NCI-H2196 treated with DMSO at 0.1 percent for 48 hours (cell line): ENCODE data around the gene RNU5B-1.

Experiments
- DNase-seq: peaks from one replicate; lab custom pipeline; 2025; ENCODE audit not compliant: unreplicated experiment; lab: John Stamatoyannopoulos, UW

RNU5B-1 gene

DNA sequence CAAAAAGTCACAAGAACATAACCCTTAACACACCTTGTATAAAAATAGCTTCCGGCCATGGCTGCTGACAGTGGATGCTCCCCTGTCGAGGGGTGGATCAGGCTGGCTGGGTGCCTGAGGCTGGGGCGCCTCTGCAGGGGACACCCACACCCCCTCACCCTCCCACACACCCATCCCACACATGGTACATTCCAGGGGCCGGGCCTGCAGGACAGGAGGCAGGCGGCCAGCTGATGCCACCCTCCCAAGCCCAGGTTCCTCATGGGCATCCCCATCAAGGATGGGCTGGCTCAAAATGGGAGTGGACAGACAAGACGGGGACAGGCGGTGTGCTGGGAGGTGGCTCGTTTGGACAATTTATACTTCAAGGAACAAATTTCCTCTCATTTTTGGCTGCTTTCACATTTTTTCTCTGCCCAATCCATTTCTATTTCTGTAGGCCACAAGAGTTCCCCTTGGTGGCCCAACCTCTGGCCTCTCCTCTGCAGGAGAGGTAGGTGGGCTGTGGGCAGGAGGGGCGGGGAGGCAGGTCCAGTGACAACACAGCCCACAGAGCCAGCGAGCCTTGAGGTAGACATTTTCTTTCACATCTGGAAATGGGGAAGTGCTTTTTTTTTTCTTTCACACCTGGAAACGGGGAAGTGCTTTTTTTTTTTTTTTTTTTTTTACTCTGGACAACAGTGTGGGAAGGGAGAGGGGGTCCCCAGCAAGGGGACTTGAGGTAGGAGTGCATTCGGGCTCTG, 23.3 kb downstream of the RNU5B-1 start:
- no peak for DNase-seq

DNA sequence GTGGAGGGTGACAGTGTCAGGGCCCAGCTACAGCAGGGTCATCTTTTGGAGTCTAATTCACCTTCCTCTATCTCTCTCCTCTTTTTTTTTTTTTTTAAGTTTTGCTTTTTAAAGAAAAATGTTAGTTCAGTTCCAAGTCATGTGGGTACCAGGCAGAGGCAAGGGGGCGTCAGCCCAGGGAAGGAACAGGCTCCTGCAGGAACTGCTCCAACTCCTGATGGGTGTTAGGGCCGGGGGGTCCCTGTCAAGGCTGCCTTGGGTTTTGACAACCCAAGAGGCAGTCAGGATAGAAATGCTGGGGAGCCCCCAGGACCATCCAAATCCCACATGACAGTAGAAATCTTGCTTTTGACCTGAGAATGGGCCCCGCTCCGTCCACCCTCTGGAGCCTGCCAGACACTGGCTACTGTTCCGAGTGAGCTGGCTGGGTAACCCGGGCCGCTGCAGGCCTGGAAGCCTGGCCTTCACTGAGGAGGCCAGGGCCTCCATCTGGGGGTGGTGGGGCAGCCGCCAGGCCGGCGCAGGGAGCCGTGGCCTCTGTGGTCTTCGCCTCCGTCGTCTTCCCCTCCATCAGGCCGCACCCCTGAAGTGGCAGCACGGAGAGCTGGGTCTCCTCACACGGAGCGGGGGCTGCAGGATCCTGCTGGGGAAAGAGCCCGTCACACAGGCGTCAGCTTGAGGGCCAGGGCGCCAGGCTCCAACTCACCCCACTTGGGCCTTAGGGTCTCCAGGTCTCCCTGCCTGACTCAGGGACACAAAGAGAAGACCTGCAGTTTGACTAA, 24.2 kb downstream of the RNU5B-1 start:
- no peak for DNase-seq

DNA sequence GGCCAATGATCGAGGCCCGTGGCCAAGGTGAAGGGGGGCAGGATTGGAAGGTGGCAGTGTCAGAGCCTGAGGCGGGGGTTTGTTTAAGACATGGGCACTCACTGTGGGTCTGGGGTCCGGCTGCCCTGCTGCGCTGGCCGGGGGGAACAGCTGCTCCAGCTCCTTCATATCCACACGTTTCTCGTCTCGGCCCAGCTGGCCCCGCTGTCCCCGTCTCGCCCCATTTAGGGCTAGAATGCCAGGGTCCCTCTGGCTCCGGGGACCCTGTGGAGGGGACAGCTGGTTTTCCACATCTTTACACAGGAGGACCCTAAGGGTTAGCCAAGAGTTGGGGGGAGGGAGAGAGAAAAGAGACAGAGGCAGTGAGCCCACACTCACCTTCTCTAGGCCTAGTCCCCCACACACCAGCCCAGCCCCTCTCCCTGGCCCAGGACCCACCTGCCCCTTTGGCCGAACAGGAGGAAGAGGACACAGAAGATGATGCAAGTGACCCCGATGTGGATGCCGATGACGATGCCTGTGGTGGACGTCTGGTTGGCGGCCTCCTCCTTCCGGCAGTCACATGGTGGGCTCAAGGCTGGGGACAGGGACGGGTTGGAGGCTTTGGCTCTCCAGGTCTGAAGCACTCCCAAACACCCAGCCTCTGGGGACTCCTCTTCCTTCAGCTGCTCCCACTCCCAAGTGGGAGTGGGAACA, 25.0 kb downstream of the RNU5B-1 start:
- DNase-seq, result no peak

DNA sequence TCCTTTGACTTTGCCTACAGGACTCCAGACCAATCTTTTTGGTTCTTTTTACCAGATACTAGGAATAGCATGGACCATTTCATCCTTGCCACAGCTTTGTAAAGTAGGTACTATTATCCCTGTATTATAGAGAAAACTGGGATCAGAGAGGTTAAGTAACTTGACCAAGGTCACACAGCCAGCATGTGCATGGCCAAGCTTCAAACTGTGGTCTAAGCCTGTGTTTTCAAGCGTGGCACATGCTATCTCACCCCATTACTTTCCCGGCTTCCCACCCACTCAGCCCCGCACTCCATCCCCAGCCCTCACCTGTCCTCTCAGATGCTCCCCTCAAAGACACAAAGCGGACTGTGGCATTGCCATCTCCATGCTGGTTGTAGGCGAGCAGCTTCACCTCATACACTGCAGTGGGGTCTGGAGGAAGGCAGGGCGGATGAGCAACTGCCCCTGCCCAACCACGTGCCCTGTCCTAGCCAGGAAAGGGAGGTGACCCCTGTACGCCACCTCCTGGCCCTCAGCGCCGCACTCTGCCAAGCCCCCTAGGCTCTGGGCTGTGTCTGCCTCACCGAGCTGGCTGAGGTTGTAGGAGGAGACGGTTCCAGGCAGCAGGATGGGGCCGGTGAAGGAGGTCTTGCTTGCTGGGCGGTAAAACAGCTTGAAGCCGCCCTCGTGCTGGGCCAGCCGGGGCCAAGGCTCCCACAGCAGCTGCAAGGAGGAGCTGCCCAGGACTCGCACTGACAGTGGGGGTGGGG, 25.7 kb downstream of the RNU5B-1 start:
- no peak for DNase-seq

DNA sequence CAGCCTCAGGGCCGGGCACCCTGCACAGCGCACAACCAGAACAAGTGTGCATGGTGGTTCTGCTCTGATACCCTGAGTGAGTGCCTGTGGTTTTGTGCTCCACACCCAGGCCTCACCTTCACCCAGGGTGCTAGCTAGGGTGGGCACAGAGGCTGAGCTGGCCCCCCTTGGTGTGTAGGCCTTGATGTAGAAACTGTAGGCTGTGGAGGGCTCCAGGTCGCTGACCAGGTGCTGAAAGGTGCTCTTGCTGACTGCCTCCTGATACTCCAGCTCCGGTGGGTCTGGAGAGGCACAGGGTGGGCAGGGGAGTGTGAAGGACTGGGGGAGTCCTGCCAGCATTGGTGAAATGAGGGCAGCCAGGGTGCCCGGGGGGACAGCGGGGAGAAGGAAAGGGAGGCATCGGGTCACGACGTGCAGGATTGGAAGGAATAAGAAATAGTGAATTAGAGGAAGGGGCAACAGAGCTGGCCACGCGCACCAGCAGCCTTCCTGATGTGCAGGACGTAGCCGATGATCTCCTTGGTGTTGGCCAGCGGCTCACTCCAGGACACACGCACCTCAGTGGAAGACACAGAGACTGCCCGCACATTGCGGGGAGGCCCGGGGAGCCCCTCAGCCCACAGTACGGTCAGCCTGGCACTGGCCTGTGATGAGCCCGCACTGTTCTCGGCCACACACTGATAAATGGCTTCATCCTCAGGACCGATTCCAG, 26.6 kb downstream of the RNU5B-1 start:
- DNase-seq, result no peak

DNA sequence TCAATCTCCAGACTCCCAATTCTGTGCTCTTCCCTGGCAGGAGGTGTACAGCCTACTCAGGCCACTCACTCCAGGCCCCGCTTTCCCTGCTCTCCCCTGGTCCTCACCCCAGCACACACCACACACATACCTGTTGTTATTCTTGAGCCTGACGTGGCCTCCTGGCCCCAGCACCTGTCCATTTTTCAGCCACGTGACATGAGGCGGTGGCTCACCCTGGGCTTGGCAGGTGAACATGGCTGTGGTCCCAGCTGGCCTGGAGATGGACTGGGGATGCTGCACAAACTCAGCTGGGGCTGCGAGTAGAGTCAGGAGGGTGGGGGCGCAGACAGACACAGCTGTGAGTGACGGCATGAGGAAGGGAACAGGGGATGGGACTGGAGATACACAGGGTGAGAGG, 27.3 kb downstream of the RNU5B-1 start:
- DNase-seq, result no peak

DNA sequence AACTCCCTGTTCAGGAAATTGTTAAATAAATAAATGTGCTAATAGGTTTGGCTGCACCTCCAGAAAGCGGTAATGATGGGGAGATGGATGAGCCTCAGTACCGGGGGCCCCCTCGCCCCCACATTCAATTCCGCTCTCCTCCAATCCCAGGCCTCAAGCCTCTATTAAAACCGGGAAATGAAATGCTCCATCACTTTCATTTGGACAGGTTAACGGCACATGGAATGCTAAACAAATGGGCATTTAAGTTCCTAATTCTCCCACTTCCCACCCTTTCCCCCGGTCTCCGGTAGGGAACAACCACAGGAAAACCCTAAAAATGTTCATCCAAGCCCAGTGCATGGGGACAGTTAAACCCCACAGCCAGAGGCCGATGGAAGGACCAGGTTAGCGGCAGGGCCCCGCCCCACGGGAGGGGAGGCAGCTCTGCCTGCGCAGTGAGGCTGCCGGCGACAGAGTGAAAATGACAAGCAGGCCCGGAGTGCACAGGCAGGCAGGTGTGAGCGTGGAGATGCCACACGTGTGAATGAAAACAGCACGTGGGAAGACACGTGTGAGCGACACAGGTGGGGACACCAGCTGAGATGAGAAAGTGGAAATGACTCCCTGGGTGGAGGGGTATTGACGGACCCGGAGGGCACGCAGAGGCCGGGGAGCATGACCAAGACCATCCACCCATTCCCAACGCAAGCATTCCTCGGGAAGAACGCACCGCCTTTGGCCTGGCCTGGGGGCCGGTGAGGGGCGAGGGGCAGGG, 28.1 kb downstream of the RNU5B-1 start:
- DNase-seq, result no peak

DNA sequence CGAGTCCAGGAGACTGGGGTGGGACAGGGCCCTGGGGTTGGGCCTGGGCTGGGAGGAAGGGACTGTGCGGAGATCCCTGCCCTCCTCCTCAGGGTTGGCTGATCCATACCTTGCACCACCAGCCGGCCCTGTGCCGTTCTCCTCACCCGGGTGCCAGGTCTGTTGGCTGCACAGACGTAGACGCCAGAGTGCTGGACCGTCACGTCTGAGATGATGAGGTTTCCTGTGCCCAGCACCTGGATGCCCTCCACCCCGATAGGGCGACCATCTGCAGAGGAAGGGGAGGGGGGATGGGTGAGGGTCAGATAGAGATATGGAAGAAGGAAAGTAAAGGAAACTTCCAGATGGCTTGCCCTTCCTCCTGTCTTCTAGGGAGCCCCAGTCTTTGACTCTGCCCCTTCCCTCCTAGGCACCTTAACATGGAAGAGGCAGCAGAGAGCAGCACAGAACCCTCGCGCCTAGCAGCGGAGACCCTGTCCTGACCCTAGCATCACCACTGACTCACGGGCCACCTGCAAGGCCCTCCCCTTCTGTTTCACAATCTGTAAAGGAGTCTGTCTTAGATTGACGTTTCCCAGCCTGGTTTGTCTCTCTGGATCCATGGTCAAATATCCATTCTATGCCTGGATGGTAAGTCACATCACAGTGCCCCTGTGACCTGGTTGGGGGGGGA, 28.8 kb downstream of the RNU5B-1 start:
- DNase-seq, result no peak

DNA sequence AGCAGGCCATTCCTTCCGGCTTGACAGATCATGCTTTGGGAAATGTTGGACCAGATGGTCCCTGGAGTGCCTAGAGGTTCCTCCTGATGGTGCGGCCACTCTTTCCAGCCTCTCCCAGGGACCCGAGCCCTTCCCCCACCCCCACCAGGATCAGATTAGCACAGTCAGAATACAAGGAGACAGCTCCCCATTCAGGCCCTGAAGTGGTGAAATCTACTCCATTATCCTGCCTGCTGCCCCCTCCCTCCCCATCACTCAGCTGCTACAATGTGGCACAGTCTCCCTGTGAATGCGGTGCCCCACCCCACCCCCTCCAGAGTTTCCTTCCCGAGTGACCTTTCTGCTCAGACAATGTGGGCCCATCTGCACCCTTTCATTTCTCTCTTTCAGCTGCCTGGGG, 29.4 kb downstream of the RNU5B-1 start:
- DNase-seq, result no peak

DNA sequence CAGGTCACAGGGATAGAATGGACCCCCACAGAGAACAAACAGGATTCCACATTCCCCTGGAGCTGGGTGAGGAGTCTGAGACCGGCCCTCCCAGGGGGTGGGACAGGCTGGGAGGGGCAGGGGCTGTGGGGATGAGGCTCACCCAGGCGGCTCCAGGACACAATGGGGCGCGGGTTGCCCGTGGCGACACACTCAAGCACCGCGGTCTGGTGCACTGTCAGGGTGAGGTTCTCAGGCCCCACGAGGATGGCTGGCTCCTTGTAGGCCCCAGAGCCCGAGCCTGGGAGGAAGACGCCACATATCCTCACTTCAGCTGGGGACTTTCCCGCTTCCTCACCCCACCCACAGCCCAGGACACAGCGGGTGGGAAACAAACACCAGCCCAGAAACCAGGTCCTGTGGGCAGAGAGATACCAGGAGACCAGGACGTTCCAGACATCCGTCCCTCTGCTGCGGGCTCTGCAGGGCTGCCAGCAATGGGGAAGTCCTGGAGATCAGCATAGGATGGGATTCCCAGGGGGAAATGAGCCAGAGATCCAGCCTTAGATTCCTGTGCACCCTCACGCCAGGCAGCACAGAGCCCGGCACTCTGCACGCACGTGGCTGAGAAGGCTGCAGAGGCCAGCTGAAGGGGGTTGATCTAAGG, 30.2 kb downstream of the RNU5B-1 start:
- no peak for DNase-seq

DNA sequence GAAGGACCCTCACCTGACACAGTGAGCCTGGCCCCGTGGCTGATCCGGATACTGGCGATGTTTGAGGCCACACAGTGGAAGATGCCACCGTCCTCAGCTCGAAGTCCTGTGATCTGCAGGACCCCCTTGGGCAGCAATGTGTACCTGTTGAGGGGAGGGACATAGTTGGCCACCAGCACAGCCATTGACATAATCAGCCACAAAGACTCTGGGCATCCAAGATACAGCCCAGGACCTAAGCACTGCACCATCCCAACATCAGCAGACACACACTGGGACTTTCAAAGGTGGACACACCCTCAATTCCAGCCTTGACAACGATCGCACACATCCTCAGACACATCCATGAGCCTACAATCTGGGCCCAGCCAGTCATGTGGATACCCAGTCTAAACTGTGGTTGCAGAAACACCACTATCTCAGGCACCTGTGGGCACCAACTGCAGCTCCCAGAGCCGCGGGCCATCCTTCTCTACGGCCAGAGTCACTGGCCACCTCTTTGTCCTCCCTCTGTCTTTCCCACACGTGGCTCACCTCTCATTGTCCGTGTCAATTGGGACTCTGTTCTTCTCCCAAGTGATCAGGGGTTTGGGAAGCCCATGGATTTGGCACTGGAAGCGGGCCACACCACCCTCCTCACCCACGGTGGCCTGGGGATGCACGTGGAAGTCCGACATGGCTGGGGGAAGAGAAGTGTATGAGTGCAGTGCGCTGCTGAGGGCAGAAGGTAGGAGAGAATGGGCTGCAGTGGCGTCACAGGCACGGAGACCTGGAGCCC, 31.0 kb downstream of the RNU5B-1 start:
- DNase-seq, result no peak

DNA sequence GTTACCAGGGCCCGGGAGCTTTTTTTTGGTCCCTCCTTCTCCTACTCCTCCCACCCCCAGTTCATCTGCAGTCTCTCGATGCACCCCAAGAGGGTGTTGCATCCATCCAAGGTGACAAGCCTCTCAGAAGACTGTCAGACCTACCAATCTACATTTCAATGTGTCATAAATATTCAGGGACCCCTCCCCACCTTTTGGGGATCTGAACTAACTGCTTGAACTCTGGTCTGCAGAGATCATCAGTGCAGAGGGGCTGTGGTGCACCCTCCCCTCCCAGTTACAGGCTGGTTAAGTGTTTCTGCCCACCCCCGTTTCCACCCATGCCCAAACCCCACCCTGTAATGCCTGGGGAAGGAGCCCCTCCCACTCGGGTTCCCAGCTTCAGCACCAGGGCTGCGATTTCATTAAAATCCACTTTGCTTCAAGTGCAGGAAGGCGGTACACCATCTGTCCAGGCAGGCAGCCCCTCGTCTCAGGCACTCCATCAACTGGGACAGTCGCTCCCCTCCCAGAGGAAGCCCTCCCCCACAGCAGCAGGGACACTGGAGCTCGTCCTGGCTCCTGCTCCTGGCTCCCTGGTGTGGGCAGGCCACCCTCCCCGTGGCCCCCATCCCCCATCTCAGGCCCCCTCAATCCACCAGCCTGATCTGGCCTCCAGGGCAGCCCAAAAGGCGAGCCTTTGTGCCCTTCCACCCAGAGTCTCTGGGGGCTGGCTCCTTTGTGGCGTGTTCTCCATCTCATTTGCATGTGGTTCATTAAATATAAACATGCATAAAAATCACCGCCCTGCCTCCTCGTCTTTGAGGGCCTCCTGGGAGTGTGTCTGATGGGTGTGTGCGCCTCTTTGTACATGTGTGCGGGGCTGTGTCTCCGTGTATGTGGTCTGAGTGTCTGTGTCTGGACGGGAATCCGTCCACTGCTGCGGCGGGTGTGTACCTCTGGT, 32.3 kb downstream of the RNU5B-1 start:
- DNase-seq, result no peak

DNA sequence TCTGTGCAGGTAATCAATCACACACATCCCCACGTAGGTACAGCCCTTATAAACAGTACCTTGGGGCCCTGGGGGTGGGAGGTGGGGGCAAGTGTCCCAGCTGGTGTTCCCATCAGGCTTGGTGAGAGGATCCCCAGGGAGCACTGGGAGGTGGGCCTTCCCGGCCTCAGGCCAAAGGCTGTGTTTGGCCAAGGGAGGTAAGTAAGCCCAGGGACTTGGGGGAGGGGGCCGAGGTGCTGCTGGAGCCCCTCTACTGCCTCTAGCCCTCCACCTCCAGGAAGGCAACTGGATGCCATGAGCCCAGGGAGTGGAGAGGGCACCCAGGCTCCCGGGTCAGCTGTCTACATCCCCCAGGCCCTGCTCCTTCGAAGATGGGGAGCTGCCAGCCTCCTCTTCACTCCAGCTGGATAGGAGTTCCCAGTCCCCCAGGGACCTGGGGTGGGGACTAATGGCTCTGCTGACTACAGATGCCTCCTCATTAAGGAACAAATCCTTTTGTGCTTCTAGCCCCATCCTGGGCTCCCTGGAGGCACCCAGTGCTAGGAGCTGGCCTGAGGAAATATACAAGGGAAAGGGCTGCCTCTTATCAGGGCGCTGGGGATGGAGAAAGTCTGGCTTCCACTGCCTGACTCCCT, 33.1 kb downstream of the RNU5B-1 start:
- DNase-seq, result no peak

DNA sequence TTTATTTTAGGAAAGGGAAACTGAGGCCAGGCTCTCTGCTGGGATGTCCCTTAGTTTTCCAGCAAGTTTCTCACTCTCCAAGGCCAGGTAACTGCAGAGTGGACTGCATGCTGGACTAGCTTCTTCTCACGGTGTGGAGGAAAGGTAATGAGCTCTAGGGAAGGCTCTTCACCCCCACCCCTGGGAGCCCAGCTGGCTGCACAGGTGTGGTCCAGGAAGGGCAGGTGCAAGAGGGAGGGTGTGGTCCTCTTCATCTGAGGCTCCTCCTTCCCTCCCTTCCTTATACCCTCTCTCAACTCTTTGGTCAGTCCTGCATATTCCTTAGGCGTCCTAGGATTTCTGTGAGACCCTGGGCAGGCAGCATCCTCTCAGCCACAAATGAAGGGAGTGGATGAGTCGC, 33.9 kb downstream of the RNU5B-1 start:
- DNase-seq, result no peak

DNA sequence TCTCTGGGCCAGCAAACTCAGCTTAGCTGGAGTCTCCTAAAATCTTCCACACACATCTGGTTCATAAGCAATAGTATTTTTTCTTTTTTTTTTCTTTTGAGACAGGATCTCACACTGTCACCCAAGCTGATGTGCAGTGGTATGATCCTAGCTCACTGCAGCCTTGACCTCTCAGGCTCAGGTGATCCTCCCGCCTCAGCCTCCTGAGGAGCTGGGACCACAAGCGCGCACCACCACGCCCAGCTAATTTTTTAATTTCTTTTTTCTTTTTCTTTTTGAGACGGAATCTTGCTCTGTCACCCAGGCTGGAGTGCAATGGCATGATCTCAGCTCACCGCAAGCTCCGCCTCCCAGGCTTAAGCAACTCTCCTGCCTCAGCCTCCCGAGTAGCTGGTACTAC, 34.3 kb downstream of the RNU5B-1 start:
- DNase-seq, result no peak

DNA sequence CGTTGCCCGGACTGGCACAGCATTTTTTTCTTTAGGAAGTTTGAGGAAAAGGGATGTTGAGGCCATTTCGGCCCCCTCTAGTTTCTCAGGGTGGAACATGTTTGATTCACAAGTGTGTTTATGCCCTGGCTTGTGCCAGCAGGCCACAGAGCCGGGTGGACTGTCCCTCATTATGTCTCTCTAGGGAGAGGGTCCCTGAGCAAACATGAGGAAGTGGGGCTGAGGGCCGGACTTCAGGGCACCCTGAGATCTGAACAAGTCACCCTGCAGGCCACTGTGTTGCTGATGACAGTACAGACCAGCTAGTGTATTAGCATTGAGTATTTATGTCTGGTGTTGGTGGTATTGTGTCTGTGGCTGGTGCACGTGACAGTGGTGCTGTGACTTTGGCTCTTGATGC, 34.9 kb downstream of the RNU5B-1 start:
- no peak for DNase-seq

DNA sequence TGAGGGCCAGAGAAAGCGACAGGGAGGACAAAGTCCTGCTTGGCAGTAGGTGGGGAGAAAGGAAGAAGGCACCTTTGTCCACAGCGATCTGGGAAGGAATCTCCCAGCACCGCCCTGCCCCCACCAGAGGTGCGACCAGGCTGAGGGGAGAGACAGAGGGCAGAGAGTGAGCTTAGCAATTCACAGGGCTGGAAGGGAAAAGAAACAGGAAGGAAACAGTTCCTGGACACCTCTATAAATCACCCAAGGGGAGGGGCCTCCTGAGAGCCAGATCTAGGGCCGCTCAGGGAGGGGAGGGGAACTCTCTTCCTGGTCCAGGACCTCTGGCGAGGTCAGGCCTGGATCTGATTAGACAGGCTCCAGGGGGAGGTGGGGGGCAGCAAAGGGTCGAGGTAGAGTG, 35.4 kb downstream of the RNU5B-1 start:
- DNase-seq, result no peak
